HL-60 (cell line): ENCODE measurements around the gene EVX1.

ENCODE experiments used
- DNase-seq, 2 experiments: peaks; one replicate each; pipeline ENCODE4 v3.0.0-alpha.2; 2010 to 2020; ENCODE audit warnings: low read depth in 1 of 2, low spot score in 1 of 2
- H3K27ac ChIP-seq: fragments of 250-450 bp; sonication (Bioruptor Pico); replicated peaks from 2 replicates; pipeline ENCODE4 v1.5.1; 2020; ENCODE audit warnings: mild to moderate bottlenecking, moderate library complexity
- H3K27me3 ChIP-seq: fragments of 250-450 bp; sonication (Bioruptor Pico); 2 replicates; pipeline ENCODE4 v1.5.1; 2021; ENCODE audit warnings: mild to moderate bottlenecking, moderate library complexity; ENCODE audit not compliant: insufficient read depth, poor library complexity, severe bottlenecking
- H3K4me3 ChIP-seq: replicated peaks from 2 replicates; pipeline ENCODE4 v1.5.1; 2011; ENCODE audit warnings: mild to moderate bottlenecking, control low read depth, low read length; ENCODE audit not compliant: insufficient read depth
- GABPA ChIP-seq: IDR thresholded peaks from 2 replicates; pipeline ENCODE4 v1.6.1; 2012; ENCODE audit warnings: low read depth
- POLR2AphosphoS5 ChIP-seq: IDR thresholded peaks from 2 replicates; pipeline ENCODE4 v1.6.1; 2012; ENCODE audit warnings: low read depth
- REST ChIP-seq: IDR thresholded peaks from 2 replicates; pipeline ENCODE4 v1.6.1; 2012; ENCODE audit warnings: low read depth; ENCODE audit not compliant: insufficient replicate concordance
- SPI1 ChIP-seq: IDR thresholded peaks from 2 replicates; pipeline ENCODE4 v1.6.1; 2012; ENCODE audit warnings: low read depth, mild to moderate bottlenecking, borderline replicate concordance
- TF ChIP-seq, protein P1 (sequence below): IDR thresholded peaks from one replicate; pipeline ENCODE4 v1.5.1; 2011; ENCODE audit warnings: low read length, control low read depth, inconsistent platforms; ENCODE audit not compliant: insufficient read depth

The EVX1 gene

GRCh38 chr7:27242154-27242553 is 448 bp upstream of the EVX1 start:
- Histone ChIP-seq H3K27me3 (peaks cover 91% of the 10 kb centered on the region), H3K27ac (no peak overlapping the region), H3K4me3 (no peak overlapping the region)
- DNase-seq = no peak
- TF ChIP-seq POLR2AphosphoS5 (no peak), GABPA (no peak), SPI1 (no peak), REST (no peak)
- TF ChIP-seq, protein P1, sequence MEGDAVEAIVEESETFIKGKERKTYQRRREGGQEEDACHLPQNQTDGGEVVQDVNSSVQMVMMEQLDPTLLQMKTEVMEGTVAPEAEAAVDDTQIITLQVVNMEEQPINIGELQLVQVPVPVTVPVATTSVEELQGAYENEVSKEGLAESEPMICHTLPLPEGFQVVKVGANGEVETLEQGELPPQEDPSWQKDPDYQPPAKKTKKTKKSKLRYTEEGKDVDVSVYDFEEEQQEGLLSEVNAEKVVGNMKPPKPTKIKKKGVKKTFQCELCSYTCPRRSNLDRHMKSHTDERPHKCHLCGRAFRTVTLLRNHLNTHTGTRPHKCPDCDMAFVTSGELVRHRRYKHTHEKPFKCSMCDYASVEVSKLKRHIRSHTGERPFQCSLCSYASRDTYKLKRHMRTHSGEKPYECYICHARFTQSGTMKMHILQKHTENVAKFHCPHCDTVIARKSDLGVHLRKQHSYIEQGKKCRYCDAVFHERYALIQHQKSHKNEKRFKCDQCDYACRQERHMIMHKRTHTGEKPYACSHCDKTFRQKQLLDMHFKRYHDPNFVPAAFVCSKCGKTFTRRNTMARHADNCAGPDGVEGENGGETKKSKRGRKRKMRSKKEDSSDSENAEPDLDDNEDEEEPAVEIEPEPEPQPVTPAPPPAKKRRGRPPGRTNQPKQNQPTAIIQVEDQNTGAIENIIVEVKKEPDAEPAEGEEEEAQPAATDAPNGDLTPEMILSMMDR = no peak

DNA sequence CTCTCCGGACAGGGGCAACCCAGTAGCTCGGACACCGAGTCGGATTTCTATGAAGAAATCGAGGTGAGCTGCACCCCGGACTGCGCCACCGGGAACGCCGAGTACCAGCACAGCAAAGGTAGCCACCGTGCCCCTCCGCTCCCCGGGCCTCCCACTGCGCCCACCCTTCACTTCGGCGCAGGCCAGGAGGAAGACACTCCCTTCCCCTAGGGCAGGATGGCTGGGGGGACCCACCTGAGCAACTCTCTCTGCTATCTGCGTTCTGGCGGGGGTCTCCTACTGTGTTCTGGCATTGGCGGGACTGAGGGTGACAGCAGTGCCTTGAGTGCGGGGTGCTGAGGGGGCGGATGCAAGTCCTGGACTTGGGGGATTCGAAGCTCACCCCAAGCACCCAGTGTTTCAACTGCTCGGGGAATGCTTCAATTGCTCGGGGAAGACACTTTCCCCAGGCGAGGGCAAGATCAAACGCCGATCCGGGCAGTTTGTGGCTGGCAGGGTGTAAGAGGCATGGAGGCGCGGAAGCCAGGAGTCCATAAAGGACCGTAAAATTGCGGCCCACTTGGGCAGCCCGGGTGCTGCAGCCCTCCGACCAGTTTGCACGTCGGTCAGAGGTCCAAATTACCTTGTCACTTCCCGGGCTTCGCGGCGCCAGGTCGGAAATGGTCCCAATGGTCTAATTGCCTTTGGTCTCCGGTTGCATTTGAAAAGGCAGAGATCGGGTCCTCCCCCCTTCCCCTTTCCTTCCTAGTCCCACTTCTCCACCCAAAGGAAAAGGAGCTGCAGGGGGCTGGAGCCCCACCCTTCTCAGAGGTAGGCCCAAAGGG is 950 bp downstream of the EVX1 start:
- Histone ChIP-seq H3K27me3 (peaks cover 91% of the 10 kb centered on the region), H3K27ac (no peak overlapping the region), H3K4me3 (no peak overlapping the region)
- no peak for TF ChIP-seq SPI1
- TF ChIP-seq GABPA = no peak
- no peak for TF ChIP-seq POLR2AphosphoS5
- TF ChIP-seq, protein P1 = no peak
- TF ChIP-seq REST = no peak
- DNase-seq = no peak

GRCh38 chr7:27244488-27245123 is 2.0 kb downstream of the EVX1 start:
- H3K27ac ChIP-seq = no peak overlapping the region
- no peak for DNase-seq
- no peak overlapping the region for H3K4me3 ChIP-seq
- TF ChIP-seq REST (no peak), POLR2AphosphoS5 (no peak), SPI1 (no peak), GABPA (no peak)
- TF ChIP-seq, protein P1 = no peak
- peaks cover 93% of the 10 kb centered on the region for H3K27me3 ChIP-seq
